Fibroblast of upper back skin (primary cell): ENCODE measurements around the gene SELENON.
A peak's percentile ranks its signal among the peaks of the same experiment; 100 is the strongest.

Experiments
- DNase-seq: peaks from one replicate; pipeline ENCODE4 v3.0.0-alpha.2; 2013

SELENON gene

DNA sequence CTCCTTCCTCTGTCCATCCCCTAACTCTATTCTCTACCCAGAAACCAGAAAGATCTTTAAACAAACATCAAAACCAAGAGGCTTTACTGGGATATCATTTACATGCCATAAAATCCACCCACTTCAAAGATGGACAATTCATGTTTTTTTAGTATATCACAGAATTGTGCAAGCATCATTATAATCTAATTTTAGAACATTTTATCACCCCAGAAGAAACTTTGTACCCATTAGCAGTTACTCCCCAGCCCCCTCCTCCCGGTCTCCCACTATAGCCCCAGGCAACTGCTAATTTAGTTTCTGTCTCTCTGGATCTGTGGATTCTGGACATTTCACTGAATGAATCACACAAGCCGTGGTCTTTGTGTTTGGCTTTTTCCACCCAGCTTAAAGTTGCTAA is 4.8 kb upstream of the SELENON start:
- peak; percentile 27 for DNase-seq

DNA sequence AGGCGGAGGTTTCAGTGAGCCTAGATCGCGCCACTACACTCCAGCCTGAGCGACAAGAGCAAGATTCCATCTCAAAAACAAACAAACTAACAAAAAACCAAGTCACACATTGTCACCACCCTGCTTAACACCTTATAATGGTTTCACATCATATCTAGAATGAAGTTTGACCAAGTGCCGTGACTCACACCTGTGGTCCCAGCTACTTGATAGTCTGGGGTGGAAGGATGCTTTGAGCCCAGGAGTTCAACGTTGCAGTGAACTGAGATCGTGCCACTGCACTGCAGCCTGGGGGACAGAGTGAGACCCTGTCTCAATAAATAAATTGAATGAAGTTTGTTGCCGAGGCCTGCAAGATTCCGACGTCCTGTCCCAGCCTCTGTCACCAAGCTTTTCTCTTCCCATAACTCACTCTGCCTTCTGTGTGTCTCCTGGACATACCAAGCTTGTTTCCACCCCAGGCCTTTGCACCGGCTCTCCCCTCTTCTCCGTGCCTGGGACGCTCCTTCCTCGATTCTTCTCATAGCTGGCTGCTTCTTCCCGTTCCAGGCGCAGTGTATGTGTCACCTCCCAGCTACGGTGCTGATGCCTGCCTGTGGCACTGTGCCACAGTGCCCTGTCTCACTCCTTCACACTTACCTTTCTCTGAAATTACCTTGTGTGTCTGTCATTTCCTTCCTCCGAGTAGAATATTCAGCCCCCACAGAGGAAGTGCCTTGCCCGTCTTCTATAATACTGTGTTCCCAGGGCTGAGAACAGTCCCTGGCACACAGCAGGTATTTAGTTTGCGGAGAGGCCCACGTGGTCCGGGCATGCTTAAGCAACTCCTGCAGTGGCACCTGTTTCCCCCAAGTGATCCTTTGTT is 3.8 kb upstream of the SELENON start:
- DNase-seq: no peak

DNA sequence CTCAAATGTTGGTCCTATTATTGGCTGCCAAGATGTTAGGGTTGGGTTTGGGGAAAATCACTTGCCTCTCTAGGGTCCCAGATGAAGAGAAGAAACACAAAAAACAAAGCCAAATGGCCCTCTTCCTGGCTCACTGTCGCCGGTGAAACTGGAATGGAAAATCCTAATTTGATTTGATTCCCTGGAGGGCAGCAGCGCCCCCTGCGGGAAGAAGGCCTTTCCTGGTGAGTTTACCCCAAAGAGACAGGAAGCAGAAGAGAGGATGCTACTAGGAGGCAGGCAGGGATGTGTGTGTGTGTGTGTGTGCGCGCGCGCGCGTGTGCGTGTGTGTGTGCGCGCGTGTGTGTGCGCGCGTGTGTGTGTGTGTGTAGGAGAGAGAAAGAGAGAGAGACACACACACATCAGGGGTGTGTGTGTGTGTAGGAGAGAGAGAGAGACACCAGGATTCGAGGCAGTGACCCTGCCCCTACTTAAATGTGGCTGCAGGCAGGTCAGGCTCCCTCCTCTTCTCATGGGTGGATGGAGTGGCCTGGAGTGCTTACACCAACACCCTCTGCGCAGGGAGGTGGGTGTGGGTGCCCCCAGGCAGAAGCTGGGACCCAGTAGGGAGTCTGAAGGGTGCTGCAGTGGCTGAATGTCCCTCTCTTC is 3.1 kb upstream of the SELENON start:
- DNase-seq: peak; percentile 76

DNA sequence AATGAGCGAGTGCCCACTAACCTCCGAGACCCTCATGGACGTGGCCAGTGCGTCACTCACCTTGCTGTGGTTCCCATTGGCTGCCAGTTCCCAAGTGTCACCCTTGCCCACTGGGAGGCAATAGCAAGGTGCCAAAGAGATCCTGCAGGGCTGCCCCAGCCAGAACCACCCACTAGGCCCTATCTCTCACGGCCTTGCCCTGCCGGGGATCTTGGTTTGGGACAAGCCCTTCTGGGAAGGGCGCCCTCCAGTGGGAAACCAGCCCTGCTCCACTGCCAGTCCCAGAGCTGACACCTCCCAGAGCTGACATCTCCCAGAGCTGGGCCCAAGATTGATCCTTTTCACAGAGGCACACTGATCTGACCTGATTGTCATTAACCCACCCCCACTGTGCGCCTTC is 2.1 kb upstream of the SELENON start:
- DNase-seq: peak; percentile 29

DNA sequence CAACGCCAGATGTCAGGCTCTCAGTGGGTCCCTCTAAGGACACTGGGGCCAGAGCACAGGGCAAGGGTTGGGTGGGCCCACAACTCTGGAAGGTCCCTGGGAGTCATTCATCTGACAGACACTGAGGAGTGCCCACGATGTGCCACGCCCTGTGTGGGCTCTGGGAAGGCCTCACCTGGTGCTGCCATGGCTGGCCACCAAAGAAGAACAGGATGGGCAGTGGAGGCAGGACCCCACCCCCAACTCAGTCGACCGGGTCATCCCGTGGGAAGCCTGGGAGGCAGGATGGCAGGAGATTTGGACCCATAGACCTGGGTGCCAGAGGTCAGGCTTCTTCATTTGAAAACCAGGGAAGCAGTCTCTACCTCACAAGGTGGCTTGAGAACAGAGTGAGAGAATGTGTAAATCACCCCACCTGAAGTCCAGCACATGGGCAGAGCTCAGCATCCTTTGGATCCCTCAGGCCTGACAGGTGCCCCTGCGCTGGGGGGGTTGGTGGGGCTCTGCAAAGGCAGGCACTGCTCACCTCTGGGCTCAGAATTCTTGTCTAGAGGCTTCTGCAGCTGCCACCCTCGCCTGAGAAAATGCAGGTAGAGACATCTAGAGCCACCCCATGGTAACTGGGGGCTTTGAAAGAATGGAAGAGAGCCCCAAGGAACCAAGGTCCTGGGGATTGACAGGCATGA is 1.2 kb upstream of the SELENON start:
- no peak for DNase-seq

DNA sequence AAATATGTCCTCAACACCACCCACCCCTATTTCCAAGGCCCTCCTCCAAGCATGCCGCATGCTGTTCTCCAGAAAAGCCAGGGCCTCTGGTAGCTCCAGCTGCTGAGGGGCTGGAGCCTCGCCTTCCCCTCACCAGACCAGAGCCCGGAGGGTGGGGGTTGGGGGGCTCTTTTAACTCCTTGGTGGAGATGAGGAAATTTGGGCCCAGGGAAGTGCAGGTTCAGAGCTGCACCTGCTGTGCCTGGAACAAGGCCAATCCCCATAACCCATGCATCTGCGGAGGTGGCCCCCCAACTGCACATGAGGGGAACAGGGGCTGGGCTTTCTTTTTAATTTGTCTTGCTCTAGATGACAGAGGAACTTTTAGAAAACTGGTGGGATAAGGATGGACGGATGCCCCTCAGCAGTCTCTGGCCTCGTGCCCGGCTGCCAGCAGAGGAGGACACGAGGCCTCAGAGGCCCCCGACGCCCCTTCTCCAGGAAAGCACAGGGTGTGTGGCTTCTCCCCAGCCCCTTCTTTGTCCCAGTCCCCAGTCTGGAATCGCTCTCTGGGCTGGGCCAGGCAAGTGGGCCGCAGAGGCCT is 550 bp upstream of the SELENON start:
- DNase-seq: no peak

DNA sequence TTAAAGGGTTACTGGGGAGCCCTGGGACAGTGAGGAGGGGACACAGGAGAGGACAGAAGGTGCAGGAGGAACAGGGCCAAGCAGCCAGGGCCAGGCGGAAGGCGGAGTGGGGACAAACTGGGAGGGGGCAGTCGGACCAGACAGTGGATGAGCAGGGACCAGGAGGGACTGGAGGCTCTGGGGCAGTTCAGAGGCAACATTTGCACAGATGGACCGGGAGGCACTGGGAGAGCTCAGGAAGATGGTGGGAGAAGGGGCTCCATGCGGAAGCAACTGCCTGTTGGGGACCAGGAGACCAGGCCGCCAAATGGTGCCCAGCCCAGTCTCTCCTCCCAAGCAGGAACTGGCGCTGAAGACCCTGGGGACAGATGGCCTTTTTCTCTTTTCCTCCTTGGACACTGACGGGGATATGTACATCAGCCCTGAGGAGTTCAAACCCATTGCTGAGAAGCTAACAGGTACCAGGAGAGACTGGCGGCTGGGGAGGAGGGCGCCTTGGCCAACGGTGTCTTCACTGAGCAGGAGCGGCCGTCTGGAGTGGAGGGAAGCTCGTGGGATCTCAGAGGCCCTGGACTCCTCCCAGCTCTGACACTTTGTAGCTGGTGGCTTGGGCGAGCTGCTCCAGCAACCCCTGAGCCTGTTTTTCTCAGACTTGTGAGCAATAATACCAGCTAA is 847 bp downstream of the SELENON start:
- no peak for DNase-seq

DNA sequence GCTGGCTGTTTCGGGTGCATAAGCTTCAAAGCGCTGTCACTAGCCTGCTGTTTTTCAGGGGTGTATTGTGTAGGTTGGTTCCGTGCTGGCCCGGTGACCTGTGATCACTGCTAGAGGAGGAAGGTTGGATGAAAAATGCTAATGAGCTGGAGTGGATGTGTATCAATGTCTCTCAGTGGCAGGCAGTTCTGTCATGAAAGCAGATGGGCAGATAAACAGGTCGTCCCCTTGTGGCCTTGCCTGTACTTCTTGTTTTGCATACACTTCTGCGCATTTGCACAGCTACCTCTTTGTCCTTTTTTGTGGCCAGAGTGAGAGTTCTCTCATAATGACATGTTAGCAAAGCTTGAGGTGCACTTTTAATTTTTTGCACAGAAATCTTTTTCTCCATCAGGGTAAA is 2.9 kb downstream of the SELENON start:
- no peak for DNase-seq

DNA sequence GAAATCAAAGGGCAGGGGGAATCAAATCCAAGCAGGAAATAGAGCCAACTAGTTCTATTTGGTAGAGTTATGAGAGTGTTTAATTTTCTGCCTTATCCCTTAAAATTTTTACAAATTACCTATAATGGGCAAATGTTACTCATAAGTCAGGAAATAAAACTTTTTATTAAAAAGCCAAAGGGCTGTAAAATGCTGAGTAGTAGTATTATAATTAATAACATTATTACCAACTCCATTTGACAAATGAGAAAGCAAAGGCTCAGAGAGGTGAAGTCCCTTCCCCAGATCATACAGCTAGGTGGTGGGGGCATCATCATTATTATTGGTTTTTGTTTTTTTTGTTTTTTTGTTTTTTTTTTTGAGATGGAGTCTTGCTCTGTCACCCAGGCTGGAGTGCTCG is 3.4 kb downstream of the SELENON start:
- no peak for DNase-seq

DNA sequence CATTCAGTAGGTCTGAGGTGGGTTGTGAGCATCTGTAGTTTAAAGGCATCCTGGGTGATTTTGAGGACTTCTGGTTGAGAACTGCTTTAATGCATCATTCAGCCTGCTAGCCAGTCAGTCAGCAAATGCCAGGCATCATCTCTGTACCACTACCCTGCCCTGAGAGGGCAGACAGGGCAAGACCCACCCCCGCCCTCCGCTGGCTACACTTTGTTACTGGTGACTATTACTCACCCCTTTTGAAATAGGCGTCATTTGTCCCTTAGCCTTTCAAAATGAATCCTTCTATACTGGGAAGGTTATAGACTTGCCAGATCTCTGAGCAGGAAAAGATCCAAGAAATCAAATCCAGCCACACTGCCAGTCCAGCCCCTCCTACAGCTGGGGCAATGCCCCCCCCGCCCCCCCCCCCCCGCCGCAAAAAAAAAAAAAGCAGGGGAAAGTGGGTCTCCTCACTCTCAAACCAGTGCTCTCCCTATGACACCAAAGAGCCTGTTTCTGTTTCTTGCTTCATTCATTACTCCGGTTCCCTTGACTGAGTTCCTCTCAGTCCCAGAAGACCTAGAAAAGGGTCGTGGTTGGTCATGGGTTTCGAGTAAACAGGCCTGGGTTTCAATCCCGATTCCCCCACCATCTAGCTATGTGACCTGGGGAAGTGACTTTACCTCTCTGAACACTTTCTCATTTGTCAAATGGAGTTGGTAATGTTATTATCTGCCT is 4.4 kb downstream of the SELENON start:
- DNase-seq: no peak

DNA sequence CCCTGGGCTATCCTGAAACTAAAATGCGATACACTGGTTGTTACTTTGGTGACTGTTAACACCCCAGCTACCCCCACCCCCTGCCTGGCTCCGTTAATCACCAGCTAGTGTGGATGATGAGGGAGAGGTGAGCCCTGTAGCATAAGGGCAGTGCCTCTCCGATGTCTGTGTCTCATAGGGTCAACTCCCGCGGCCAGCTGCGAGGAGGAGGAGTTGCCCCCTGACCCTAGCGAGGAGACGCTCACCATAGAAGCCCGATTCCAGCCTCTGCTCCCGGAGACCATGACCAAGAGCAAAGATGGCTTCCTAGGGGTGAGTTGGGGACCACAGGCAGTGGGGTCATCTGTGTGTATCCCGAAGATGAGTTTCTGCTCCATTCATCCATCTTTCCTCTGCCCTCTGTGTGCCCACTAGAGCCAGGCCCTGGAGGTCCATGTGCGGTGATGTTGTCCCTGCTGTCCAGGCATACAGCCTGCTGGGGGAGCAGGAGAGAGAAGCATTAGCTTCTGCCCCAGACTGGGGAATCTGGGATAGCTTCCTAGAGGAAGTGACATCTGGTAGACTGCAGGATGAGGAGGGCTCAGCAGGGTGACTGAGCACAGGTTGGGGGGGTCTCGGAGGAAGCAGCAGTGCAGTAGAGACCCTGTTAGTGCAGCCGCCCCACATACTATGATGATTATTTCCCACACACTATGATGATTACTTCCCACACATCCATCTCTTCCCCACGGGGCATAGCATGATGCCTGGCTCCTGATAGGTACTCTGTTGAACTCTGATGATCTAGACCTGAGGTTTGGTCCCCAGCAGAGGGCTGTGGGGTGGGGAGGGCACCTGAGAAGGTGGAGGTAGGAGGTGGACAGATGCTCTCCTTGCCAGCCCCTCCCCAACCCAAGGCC is 5.2 kb downstream of the SELENON start:
- no peak for DNase-seq

DNA sequence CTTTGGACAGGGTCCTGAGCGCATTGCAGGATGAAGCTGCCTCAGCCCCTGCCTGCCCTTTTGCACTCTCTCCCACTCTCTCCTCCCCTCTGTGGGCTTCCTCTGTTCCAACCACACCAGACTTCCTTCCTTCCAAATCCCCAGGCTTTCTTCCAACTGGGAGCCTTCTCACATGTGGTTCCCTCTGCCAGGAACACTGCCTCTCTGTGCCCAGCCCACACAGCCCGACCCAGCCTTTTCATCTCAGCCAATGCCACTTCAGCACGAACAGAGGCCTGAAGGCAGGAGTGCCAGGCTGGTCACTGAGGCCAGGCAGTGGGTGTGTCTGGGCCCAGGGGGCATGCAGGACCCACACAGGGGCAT is 5.9 kb downstream of the SELENON start:
- peak; percentile 33 for DNase-seq

DNA sequence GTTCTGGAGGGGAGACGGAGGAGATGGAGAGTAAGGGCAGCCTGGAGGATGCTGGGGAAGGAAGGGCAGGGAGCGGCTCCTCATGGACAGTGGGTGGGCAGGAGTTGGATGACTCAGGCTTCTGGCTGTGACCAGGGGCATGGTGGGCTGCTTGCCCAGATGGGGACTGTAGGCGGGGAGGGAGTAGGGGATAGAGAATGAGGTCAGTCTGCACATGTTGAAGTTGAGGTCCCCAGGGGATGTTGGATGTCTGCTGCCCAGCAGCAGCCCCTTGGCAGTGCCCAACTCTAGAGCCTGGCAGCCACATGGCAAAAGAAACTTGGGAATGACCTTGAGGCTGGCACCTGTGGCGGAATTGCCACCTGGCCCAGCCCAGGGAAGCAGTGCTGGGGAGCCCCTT is 6.4 kb downstream of the SELENON start:
- peak; percentile 50 for DNase-seq

DNA sequence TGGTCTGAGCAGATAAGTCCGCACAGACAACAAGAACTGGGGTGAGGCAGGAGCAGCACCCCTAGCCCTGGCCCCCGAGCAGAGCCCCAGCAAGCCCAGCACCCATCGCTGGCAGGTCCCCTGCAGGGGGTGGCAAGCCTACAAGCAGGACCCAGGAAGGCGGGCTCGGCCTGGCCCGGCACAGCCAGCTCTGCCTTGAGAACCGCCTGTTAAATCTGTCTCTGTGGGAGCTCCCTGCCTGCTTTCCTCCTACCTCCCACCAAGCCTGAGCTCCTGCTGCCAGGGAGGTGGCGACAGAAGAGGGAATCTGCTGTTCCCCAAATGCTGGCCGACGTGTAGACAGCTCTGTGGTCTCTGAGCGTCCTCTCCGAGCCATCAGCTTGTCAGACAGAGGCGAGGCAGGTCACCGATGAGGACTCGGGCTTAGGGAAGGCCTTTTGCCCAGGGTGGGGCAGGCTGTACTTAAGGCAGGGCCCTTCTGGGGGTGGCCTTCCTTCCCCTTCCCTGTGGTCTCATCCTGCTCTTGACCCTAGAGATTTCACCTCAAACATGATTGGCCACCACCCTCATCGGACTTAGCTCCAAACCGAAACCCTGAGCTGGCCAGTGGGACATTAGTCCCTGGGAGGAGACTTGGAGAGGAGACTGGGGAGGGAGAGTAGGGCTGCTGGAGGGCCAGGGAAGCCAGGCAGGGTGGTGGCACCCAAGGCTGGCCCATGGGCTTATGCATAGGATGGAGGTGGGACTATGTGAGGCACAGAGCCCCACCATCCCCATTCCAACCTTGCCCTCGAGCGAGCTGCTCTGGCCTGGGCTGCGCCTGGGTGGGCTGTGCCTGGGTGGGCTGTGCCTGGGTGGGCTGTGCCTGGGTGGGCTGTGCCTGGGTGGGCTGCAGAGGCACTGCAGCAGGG is 7.7 kb downstream of the SELENON start:
- no peak for DNase-seq

DNA sequence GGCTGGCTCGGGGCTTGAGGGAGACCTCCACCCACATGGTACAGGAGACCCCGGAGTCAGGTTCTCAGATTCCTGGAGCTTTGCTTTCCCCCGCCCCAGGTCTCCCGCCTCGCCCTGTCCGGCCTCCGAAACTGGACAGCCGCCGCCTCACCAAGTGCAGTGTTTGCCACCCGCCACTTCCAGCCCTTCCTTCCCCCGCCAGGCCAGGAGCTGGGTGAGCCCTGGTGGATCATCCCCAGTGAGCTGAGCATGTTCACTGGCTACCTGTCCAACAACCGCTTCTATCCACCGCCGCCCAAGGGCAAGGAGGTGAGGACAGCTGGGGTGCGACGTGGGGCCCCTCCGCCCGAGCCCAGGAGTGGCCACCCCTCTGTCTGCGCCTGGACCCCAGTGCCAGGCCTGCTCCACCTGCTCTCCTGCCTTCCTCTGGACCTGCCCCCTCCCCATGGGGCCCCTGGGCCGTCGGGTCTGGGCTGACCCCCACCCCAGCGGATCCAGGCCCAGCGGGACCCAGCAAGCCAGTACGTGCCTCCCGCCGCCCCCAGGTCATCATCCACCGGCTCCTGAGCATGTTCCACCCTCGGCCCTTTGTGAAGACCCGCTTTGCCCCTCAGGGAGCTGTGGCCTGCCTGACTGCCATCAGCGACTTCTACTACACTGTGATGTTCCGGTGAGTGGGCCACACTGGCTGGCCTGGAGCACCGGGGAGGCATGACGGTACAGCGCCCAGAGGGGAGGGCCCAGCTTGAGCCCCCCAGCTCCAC is 8.7 kb downstream of the SELENON start:
- no peak for DNase-seq

DNA sequence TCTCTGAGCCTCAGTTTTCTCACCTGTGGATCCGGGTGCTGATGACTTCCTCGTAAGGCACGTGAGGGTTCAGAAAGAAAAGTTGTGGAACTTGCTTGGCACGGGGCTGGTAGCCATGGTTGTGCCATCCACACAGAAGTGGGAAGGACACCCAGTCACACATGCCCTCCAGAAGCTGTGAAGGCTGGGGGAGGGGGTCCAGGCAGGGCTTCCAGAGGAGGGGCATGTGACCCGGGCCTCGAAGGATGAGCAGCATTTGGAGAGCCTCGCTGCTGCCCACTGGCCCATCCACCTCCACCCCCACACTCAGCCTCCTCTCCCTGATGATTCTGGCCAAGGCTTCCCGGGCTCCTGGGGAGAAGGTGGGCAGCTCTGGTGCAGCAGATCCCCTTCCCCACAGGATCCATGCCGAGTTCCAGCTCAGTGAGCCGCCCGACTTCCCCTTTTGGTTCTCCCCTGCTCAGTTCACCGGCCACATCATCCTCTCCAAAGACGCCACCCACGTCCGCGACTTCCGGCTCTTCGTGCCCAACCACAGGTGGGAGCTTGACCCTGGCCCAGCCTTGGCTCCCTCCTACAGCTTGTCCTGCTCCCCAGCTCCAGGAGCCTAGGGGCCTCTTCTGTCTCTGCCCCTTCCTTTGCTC is 9.4 kb downstream of the SELENON start:
- no peak for DNase-seq

DNA sequence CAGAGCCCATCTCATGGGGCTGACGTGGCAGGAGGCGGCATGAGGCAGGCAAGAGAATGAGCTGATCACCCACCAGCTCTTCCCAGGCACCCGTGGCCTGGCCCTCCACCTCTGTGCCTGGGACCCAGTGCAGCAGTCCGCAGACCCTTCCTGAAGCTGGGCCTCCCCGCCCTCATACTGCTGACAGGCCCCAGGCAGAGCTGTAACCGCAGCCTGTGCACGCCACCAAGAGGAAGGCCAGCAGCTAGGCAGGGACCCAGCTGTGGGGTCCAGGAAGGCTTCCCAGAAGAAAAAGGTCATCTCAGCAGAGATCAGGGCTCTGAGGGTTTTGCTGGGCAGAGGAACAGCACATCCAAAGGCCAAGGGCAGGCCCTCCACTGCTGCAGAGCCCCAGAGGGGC is 9.9 kb downstream of the SELENON start:
- DNase-seq: no peak

DNA sequence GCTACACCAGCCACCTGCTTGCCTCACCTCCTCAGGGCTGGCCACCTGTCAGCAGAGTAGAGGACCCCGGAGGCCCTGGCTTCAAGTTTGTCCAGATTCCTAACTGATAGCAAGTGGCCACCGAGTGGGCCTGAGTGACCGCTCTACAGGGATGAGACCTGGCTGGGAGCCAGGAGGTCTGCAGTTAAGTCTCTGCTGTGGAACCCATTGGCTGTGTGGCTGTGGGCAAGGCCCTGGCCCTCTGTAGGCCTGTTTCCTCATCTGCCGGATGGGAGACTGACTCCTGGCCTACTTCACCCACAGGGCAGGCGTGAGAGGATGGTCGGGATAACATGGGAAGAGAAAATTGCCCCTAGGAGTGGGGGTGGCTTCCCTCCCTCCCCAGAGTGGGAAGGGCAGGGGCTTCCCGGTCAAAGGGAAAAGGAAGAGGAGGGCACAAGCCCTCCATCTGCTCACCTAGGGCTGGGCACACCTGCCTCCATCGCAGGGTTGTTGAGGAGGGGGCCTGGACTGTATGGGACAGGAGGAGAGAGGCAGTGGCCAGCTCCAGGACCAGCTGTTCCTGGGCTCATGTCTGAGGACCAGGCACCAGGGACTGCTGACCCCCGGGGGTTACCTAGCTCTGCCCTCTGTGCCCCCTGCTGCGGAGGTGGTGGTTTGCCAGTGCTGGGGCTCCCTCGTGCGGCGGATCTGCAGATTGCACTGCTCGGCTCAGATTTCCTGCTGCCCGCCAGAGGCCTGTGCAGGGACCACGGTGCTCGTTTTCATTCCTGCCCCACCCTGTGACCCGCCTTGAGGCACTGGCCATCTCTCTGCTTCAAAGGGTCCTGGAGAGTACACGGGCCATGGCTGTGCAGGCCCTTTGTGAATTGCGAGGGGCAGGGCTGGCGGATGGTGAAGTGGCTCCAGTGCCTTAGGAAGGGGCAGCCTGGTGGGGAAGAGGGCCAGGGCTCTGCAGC is 10.6 kb downstream of the SELENON start:
- peak; percentile 32 for DNase-seq
